DOHH2 (cell line): ENCODE results near the gene HIPK1.

ENCODE experiments used
- EZH2phosphoT487 ChIP-seq: fragments of 200-600 bp; sonication (generic); IDR thresholded peaks from 2 replicates; pipeline ENCODE4 v1.6.1; 2017; ENCODE audit warnings: borderline replicate concordance, mild to moderate bottlenecking, antibody characterized with exemption, low read length, moderate library complexity, mixed read lengths
- TF ChIP-seq, protein P1 (sequence below): fragments of 200-600 bp; sonication (generic); IDR thresholded peaks from one replicate; pipeline ENCODE4 v1.5.1; 2014; ENCODE audit warnings: antibody characterized with exemption, mild to moderate bottlenecking, low read depth, low read length; ENCODE audit not compliant: poor library complexity, severe bottlenecking

DNA sequence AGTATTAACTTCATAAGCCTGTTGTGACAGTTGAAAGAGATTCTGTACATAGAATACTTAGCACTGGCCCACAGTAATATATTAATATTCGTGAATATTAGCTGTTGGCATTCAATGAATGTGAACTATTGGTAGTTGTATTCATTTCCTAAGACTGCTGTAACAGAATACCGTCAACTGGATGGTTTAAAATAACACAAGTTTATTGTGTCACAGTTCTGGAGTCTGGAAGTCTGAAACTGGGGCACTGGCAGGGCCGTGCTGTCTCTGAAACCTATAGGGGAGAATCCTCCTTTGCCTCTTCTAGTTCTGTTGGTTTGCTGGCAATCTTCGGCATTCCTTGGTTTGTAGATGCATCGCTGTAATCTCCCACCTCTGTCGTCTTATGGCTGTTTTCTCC, 97.7 kb downstream of the HIPK1 start:
- TF ChIP-seq, protein P1, sequence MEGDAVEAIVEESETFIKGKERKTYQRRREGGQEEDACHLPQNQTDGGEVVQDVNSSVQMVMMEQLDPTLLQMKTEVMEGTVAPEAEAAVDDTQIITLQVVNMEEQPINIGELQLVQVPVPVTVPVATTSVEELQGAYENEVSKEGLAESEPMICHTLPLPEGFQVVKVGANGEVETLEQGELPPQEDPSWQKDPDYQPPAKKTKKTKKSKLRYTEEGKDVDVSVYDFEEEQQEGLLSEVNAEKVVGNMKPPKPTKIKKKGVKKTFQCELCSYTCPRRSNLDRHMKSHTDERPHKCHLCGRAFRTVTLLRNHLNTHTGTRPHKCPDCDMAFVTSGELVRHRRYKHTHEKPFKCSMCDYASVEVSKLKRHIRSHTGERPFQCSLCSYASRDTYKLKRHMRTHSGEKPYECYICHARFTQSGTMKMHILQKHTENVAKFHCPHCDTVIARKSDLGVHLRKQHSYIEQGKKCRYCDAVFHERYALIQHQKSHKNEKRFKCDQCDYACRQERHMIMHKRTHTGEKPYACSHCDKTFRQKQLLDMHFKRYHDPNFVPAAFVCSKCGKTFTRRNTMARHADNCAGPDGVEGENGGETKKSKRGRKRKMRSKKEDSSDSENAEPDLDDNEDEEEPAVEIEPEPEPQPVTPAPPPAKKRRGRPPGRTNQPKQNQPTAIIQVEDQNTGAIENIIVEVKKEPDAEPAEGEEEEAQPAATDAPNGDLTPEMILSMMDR, result no peak
- no peak for TF ChIP-seq EZH2phosphoT487
